GM12878 (cell line): Measurements from ENCODE around the gene NNMT. TPM values are rescaled to one million over a fixed set of nuclear protein-coding genes. Genes with fewer than 3 reads are reported as not detected.

ENCODE experiments used
- ATAC-seq: fragments of 200-7000 bp; cut with Tn5 transposase; 3 replicates; pipeline ENCODE4 v1.9.1; 2020; ENCODE audit warnings: mild to moderate bottlenecking, moderate library complexity
- BruUV-seq: library from RNA; stranded (reverse); fragments of 400-500 nt; replicated peaks from 2 replicates; lab custom pipeline; 2021; lab: Mats Ljungman, UMichigan
- CTCF ChIA-PET: fragments of 300-600 bp; sonication (Branson Sonifier 250); formaldehyde crosslinking; extraction: SDS; loops from one replicate; lab custom pipeline; 2021; ENCODE audit warnings: inconsistent platforms; lab: Yijun Ruan, JAX
- POLR2A ChIA-PET: fragments of 350-600 bp; formaldehyde crosslinking; extraction: SDS; loops from one replicate; lab custom pipeline; 2021; ENCODE audit warnings: inconsistent platforms; lab: Charles Lee
- RAD21 ChIA-PET: fragments of 300-600 bp; sonication (Branson Sonifier 250); formaldehyde crosslinking; loops from one replicate; lab custom pipeline; 2023; ENCODE audit warnings: antibody characterized with exemption; ENCODE audit not compliant: unreplicated experiment; lab: Charles Lee
- SMC1A ChIA-PET: fragments of 300-600 bp; sonication (Branson Sonifier 250); formaldehyde crosslinking; loops from one replicate; lab custom pipeline; 2023; ENCODE audit not compliant: unreplicated experiment, uncharacterized antibody; lab: Charles Lee
- DNase-seq: peaks from one replicate; pipeline ENCODE4 v3.0.0-alpha.2; 2011; ENCODE audit warnings: low read depth, low spot score
- FAIRE-seq: peaks from 3 replicates; lab custom pipeline; 2011; peaks lifted over from hg19 to GRCh38; lab: Jason Lieb, UNC
- H2AFZ ChIP-seq: 2 replicates; pipeline ENCODE4 v1.6.0; 2011; ENCODE audit warnings: low read depth, low read length, control low read depth; ENCODE audit not compliant: control insufficient read depth
- H3K27ac ChIP-seq: 2 replicates; pipeline ENCODE4 v1.5.1; 2011; ENCODE audit warnings: control low read depth; ENCODE audit not compliant: control insufficient read depth, insufficient read depth
- H3K27me3 ChIP-seq, 2 experiments: replicated peaks in 1 of 2; 2 replicates each; pipeline versions ENCODE4 v1.6.0 to v1.6.1; 2011; ENCODE audit warnings: low read length in 1 of 2; ENCODE audit not compliant: control insufficient read depth in 2 of 2, insufficient read depth in 2 of 2
- H3K36me3 ChIP-seq, 2 experiments: 2 replicates each; pipeline ENCODE4 v1.5.1; 2011; ENCODE audit warnings: low read length in 1 of 2; ENCODE audit not compliant: control insufficient read depth in 2 of 2, insufficient read depth in 2 of 2
- H3K4me1 ChIP-seq: 2 replicates; pipeline ENCODE4 v1.6.1; 2011; ENCODE audit warnings: mild to moderate bottlenecking, low read length, moderate library complexity, mixed read lengths; ENCODE audit not compliant: control insufficient read depth, insufficient read depth
- H3K4me2 ChIP-seq: 2 replicates; pipeline ENCODE4 v1.6.0; 2011; ENCODE audit warnings: control low read depth; ENCODE audit not compliant: control insufficient read depth, insufficient read depth
- H3K4me3 ChIP-seq: fragments of 200-600 bp; sonication (generic); 2 replicates; pipeline ENCODE4 v1.5.1; 2016
- H3K79me2 ChIP-seq: 2 replicates; pipeline ENCODE4 v1.6.0; 2011; ENCODE audit warnings: low read length; ENCODE audit not compliant: control insufficient read depth, insufficient read depth
- H3K9ac ChIP-seq: 2 replicates; pipeline ENCODE4 v1.8.0; 2011; ENCODE audit warnings: low read length, control low read depth, mixed read lengths; ENCODE audit not compliant: control insufficient read depth, insufficient read depth
- H3K9me3 ChIP-seq: replicated peaks from 3 replicates; pipeline ENCODE4 v1.5.1; 2011; ENCODE audit warnings: mild to moderate bottlenecking, low read length; ENCODE audit not compliant: control insufficient read depth, insufficient read depth
- H4K20me1 ChIP-seq: 2 replicates; pipeline ENCODE4 v1.6.0; 2011; ENCODE audit not compliant: control insufficient read depth, insufficient read depth
- BACH1 ChIP-seq: fragments of 450-650 bp; IDR thresholded peaks from 2 replicates; pipeline ENCODE4 v1.6.1; 2017; ENCODE audit warnings: mild to moderate bottlenecking, borderline replicate concordance
- CBFB ChIP-seq: IDR thresholded peaks from 2 replicates; pipeline ENCODE4 v1.6.1; 2016; ENCODE audit warnings: antibody characterized with exemption, low read depth
- CREM ChIP-seq: IDR thresholded peaks from 2 replicates; pipeline ENCODE4 v1.6.1; 2014; ENCODE audit warnings: antibody characterized with exemption, low read depth
- CTCF ChIP-seq, 3 experiments: IDR thresholded peaks in 2 of 3; conservative IDR thresholded peaks in 1 of 3; 2 replicates each; pipeline ENCODE4 v1.5.1; 2011; ENCODE audit warnings: low read depth in 3 of 3, low read length in 3 of 3, mild to moderate bottlenecking in 3 of 3, control low read depth in 2 of 3, moderate library complexity in 2 of 3, inconsistent platforms in 1 of 3, mixed read lengths in 1 of 3; ENCODE audit not compliant: control insufficient read depth in 2 of 3, insufficient read depth in 1 of 3; ENCODE audit errors: extremely low read depth in 1 of 3
- EZH2 ChIP-seq: IDR thresholded peaks from 2 replicates; pipeline ENCODE4 v1.6.1; 2012; ENCODE audit warnings: low read depth, mild to moderate bottlenecking, control low read depth, inconsistent platforms, low read length, borderline replicate concordance; ENCODE audit not compliant: control insufficient read depth
- FOS ChIP-seq: IDR thresholded peaks from 3 replicates; pipeline ENCODE4 v1.6.1; 2011; ENCODE audit warnings: borderline replicate concordance; ENCODE audit not compliant: insufficient read length; ENCODE audit errors: extremely low read depth
- HDGF ChIP-seq: fragments of 450-650 bp; IDR thresholded peaks from 2 replicates; pipeline ENCODE4 v1.6.1; 2016; ENCODE audit warnings: antibody characterized with exemption
- PAX8 ChIP-seq: fragments of 450-650 bp; IDR thresholded peaks from 2 replicates; pipeline ENCODE4 v1.6.1; 2017; ENCODE audit warnings: mild to moderate bottlenecking, moderate library complexity
- ZNF687 ChIP-seq: fragments of 450-650 bp; IDR thresholded peaks from 2 replicates; pipeline ENCODE4 v1.6.1; 2017; ENCODE audit warnings: mild to moderate bottlenecking, moderate library complexity
- WGBS: methylation state at CpG from one replicate; pipeline ENCODE4 v1.1.6; 2016; ENCODE audit warnings: low lambda C conversion rate; ENCODE audit not compliant: insufficient replicate concordance, insufficient coverage; ENCODE audit errors: missing lambda C conversion rate; 5-methylcytosine and 5-hydroxymethylcytosine counted together
- in situ Hi-C: fragments of 300-500 bp; cut with MboI; formaldehyde crosslinking; loops from 9 replicates; pipeline ENCODE4 v1.14.3; 2018; ENCODE audit warnings: mixed read lengths
- intact Hi-C: fragments of 100-400 bp; cut with micrococcal nuclease; formaldehyde crosslinking; loops from one replicate; pipeline ENCODE4 v1.14.2; 2022; ENCODE audit not compliant: unreplicated experiment
- polyA plus RNA-seq, 11 experiments: library from polyadenylated mRNA; depleted of rRNA in 4 of 11; unstranded in 6 of 11; stranded (reverse) in 5 of 11; fragments of >200 nt; fragmentation: Nextera tagmentation in 4 of 11; fragmentation: Illumina TruSeq in 1 of 11; extraction: Ambion mirVana in 4 of 11; extraction: Trizol in 1 of 11; gene quantifications; 1 replicate in 1 of 11; 2 replicates in 10 of 11; pipeline versions ENCODE4 v1.2.1 to v1.2.3, GENCODE V29; 2011 to 2016; ENCODE audit warnings: inconsistent platforms in 2 of 11, missing spikeins in 2 of 11, low read depth in 1 of 11
- total RNA-seq, 4 experiments: library from RNA; depleted of rRNA in 3 of 4; stranded (reverse); fragments of >200 nt in 3 of 4; fragmentation: Illumina TruSeq in 1 of 4; extraction: Trizol in 1 of 4; gene quantifications; 2 replicates each; pipeline versions ENCODE4 v1.2.1 to v1.2.3, GENCODE V29; 2013 to 2021
- TF ChIP-seq, protein P1 (sequence below): fragments of 450-650 bp; IDR thresholded peaks from 2 replicates; pipeline ENCODE4 v1.6.1; 2014; ENCODE audit warnings: mild to moderate bottlenecking
- TF ChIP-seq, protein P2 (sequence below): fragments of 450-650 bp; IDR thresholded peaks from 2 replicates; pipeline ENCODE4 v1.6.1; 2017; ENCODE audit warnings: mild to moderate bottlenecking, moderate library complexity

NNMT gene
- total and polyA plus RNA-seq, 10 of the 15 experiments (the other 5 are each of a cell fraction or from before 2014, with no cell fraction given) = 0.46 TPM; not detected in 9

GRCh38 chr11:114260077-114260476, 36.1 kb upstream of the NNMT start (continued):
- TF ChIP-seq CTCF (IDR thresholded peaks at IDR 0.05 in 2 of 3, conservative IDR thresholded peaks at IDR 0.05 in 1 of 3; ENCODE audit: control insufficient read depth in 2 of 3, extremely low read depth in 1 of 3, insufficient read depth in 1 of 3, low read depth in 3 of 3, low read length in 3 of 3) (no peak), PAX8 (no peak), EZH2 (no peak), CBFB (no peak)
- TF ChIP-seq, protein P1, sequence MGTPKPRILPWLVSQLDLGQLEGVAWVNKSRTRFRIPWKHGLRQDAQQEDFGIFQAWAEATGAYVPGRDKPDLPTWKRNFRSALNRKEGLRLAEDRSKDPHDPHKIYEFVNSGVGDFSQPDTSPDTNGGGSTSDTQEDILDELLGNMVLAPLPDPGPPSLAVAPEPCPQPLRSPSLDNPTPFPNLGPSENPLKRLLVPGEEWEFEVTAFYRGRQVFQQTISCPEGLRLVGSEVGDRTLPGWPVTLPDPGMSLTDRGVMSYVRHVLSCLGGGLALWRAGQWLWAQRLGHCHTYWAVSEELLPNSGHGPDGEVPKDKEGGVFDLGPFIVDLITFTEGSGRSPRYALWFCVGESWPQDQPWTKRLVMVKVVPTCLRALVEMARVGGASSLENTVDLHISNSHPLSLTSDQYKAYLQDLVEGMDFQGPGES = no peak

- Histone ChIP-seq H3K27me3 (peaks cover 0 to 4% of the 10 kb centered on the region in 2 experiments; a peak in 3 of 4 replicates), H3K4me1 (no peaks in the 10 kb centered on the region), H4K20me1 (no peaks in the 10 kb centered on the region; the same call in 1 of the 2 replicates), H3K9me3 (no peaks in the 10 kb centered on the region), H3K9ac (no peak overlapping the region), H3K4me3 (no peak overlapping the region), H3K36me3 (no peaks in the 10 kb centered on the region), H3K4me2 (no peak overlapping the region), H3K79me2 (no peaks in the 10 kb centered on the region), H3K27ac (no peak overlapping the region), H2AFZ (no peak overlapping the region)
- intact Hi-C loops = loop anchor here (5.0 kb wide), 3 partner anchors 223 to 953 kb away; no protein-coding TSS in a partner anchor
- POLR2A ChIA-PET = no interaction called here
- SMC1A ChIA-PET = interaction anchor here (1.4 to 7.1 kb wide), 5 partner anchors 12 to 455 kb away, joined by 4 to 40 read pairs (median 7); no protein-coding TSS in a partner anchor
- RAD21 ChIA-PET = interaction anchor here (1.1 to 4.3 kb wide), 5 partner anchors 17 to 455 kb away, joined by 3 to 17 read pairs (median 7); no protein-coding TSS in a partner anchor
- DNase-seq = no peak
- FAIRE-seq = no peak
- CTCF ChIA-PET = interaction anchor here (0.8 to 8.8 kb wide), 15 partner anchors 8 to 1675 kb away, joined by 3 to 120 read pairs (median 5); no protein-coding TSS in a partner anchor
- 26% methylated on average over 9 of the region's 9 CpGs for WGBS
- ATAC-seq = no peak
- in situ Hi-C loops = loop anchor here (5.0 to 10.0 kb wide), 4 partner anchors 268 to 956 kb away; no protein-coding TSS in a partner anchor
- no TSS peak for BruUV-seq
- TF ChIP-seq ZNF687 (no peak), BACH1 (no peak), CREM (no peak), FOS (no peak), HDGF (no peak)
- TF ChIP-seq, protein P2, sequence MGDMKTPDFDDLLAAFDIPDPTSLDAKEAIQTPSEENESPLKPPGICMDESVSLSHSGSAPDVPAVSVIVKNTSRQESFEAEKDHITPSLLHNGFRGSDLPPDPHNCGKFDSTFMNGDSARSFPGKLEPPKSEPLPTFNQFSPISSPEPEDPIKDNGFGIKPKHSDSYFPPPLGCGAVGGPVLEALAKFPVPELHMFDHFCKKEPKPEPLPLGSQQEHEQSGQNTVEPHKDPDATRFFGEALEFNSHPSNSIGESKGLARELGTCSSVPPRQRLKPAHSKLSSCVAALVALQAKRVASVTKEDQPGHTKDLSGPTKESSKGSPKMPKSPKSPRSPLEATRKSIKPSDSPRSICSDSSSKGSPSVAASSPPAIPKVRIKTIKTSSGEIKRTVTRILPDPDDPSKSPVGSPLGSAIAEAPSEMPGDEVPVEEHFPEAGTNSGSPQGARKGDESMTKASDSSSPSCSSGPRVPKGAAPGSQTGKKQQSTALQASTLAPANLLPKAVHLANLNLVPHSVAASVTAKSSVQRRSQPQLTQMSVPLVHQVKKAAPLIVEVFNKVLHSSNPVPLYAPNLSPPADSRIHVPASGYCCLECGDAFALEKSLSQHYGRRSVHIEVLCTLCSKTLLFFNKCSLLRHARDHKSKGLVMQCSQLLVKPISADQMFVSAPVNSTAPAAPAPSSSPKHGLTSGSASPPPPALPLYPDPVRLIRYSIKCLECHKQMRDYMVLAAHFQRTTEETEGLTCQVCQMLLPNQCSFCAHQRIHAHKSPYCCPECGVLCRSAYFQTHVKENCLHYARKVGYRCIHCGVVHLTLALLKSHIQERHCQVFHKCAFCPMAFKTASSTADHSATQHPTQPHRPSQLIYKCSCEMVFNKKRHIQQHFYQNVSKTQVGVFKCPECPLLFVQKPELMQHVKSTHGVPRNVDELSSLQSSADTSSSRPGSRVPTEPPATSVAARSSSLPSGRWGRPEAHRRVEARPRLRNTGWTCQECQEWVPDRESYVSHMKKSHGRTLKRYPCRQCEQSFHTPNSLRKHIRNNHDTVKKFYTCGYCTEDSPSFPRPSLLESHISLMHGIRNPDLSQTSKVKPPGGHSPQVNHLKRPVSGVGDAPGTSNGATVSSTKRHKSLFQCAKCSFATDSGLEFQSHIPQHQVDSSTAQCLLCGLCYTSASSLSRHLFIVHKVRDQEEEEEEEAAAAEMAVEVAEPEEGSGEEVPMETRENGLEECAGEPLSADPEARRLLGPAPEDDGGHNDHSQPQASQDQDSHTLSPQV = no peak
These were observed 35.7 kb upstream of the NNMT start for GRCh38 chr11:114260483-114260882.
